Measurements from ENCODE around the gene PELI3.

- TF ChIP-seq CTCF (conservative IDR thresholded peaks at IDR 0.05 in 1 of 2, IDR thresholded peaks at IDR 0.05 in 1 of 2; ENCODE audit: extremely low read depth in 1 of 2, insufficient read depth in 1 of 2, low read depth in 1 of 2, low read length in 2 of 2) (no peak), EZH2 (IDR thresholded peaks at IDR 0.05; ENCODE audit: borderline replicate concordance, low read length) (no peak)
These were observed 8.9 kb upstream of the PELI3 start for GRCh38 chr11:66457826-66458225.
